CD4-positive, alpha-beta memory T cell (primary cell): ENCODE results near the gene GSK3A. TPM values are rescaled to one million over a fixed set of nuclear protein-coding genes. Genes with fewer than 3 reads are reported as not detected.

Experiments
- CTCF ChIA-PET: fragments of 350-600 bp; sonication (Branson Sonifier 250); formaldehyde crosslinking; loops from one replicate; lab custom pipeline; 2021; ENCODE audit warnings: inconsistent platforms; ENCODE audit not compliant: partially characterized antibody; lab: Charles Lee
- POLR2A ChIA-PET: fragments of 350-600 bp; sonication (Branson Sonifier 250); formaldehyde crosslinking; loops from one replicate; lab custom pipeline; 2021; ENCODE audit not compliant: partially characterized antibody; lab: Charles Lee
- DNase-seq, 5 donors: peaks; one replicate each; pipeline versions ENCODE4 v3.0.0 to v3.0.0-alpha.2; 2020 to 2022; ENCODE audit warnings: mixed read lengths in 1 of 5
- H3K27ac ChIP-seq: one replicate; pipeline ENCODE4 v1.7.0; 2013; ENCODE audit warnings: low read depth, low read length
- H3K27me3 ChIP-seq: 2 replicates; pipeline ENCODE4 v1.7.0; 2013; ENCODE audit warnings: mild to moderate bottlenecking, low read length, moderate library complexity; ENCODE audit not compliant: insufficient read depth
- H3K36me3 ChIP-seq: 2 replicates; pipeline ENCODE4 v1.7.0; 2013; ENCODE audit warnings: mild to moderate bottlenecking, low read length, moderate library complexity; ENCODE audit not compliant: insufficient read depth
- H3K4me1 ChIP-seq: 2 replicates; pipeline ENCODE4 v1.7.0; 2013; ENCODE audit warnings: mild to moderate bottlenecking, low read length, moderate library complexity; ENCODE audit not compliant: insufficient read depth
- H3K4me3 ChIP-seq, 2 donors: one replicate each; pipeline ENCODE4 v1.7.0; 2013; ENCODE audit warnings: low read length in 2 of 2, mild to moderate bottlenecking in 1 of 2
- H3K9me3 ChIP-seq, 2 donors: one replicate each; pipeline ENCODE4 v1.7.0; 2013; ENCODE audit warnings: low read length in 2 of 2, control low read depth in 1 of 2; ENCODE audit not compliant: control insufficient read depth in 1 of 2
- H3K27ac Mint-ChIP-seq, 7 donors: one replicate each; pipeline ENCODE4 v1.8.0; 2020 to 2021; ENCODE audit warnings: mixed read lengths in 7 of 7, mild to moderate bottlenecking in 6 of 7, inconsistent platforms in 3 of 7, moderate library complexity in 3 of 7
- H3K27me3 Mint-ChIP-seq, 2 donors: one replicate each; pipeline ENCODE4 v1.8.0; 2020 to 2021; ENCODE audit warnings: mixed read lengths in 2 of 2
- H3K36me3 Mint-ChIP-seq, 2 donors: one replicate each; pipeline ENCODE4 v1.8.0; 2020 to 2021; ENCODE audit warnings: mixed read lengths in 2 of 2, inconsistent platforms in 1 of 2, mild to moderate bottlenecking in 1 of 2
- H3K4me1 Mint-ChIP-seq, 4 donors: one replicate each; pipeline ENCODE4 v1.8.0; 2020 to 2021; ENCODE audit warnings: mixed read lengths in 4 of 4, mild to moderate bottlenecking in 1 of 4
- H3K4me3 Mint-ChIP-seq, 8 donors: one replicate each; pipeline ENCODE4 v1.8.0; 2020 to 2021; ENCODE audit warnings: mixed read lengths in 8 of 8, mild to moderate bottlenecking in 7 of 8, moderate library complexity in 6 of 8, inconsistent platforms in 3 of 8
- H3K9me3 Mint-ChIP-seq, 8 donors: one replicate each; pipeline ENCODE4 v1.8.0; 2020 to 2021; ENCODE audit warnings: mixed read lengths in 8 of 8, mild to moderate bottlenecking in 5 of 8, inconsistent platforms in 3 of 8, moderate library complexity in 1 of 8
- intact Hi-C: fragments of 100-400 bp; cut with micrococcal nuclease; formaldehyde crosslinking; loops from one replicate; pipeline ENCODE4 v1.15.1; 2023
- polyA plus RNA-seq, 2 donors: library from polyadenylated mRNA; unstranded; fragments of 300-500 nt; fragmentation: Illumina TruSeq; gene quantifications; one replicate each; pipeline ENCODE4 v1.2.3, GENCODE V29; 2021
- total RNA-seq, 2 experiments: library from RNA; stranded (reverse); gene quantifications; one replicate each; pipeline ENCODE4 v1.2.3, GENCODE V29; 2021

GSK3A gene
- 10 to 100 TPM; 36.4 to 38.9 TPM for total RNA-seq
- 10 to 100 TPM; 10.0 to 23.6 TPM for polyA plus RNA-seq

GRCh38 chr19:42242512-42243409 lies at the start of gene GSK3A:
Gene GSK3A (minus strand): TSS chr19:42242602. CDS start chr19:42242465, 137 bp downstream.
- Histone ChIP-seq H3K36me3 (peaks cover 18% of the 10 kb centered on the region), H3K27ac (peak within 1 kb of the TSS; percentile 89), H3K4me3 (peak within 1 kb of the TSS; percentile 63 to 65), H3K4me1 (peaks cover 55% of the 10 kb centered on the region), H3K9me3 (no peaks in the 10 kb centered on the region), H3K27me3 (no peaks in the 10 kb centered on the region)
- H3K4me1 Mint-ChIP-seq = peaks cover 26 to 69% (median 50%) of the 10 kb centered on the region in 4 donors
- H3K4me3 Mint-ChIP-seq = peak within 1 kb of the TSS; percentile 90 to 99 (median 96)
- peaks cover 0 to 29% of the 10 kb centered on the region in 2 donors for H3K36me3 Mint-ChIP-seq
- CTCF ChIA-PET = interaction anchor here (0.7 to 8.1 kb wide), 15 partner anchors 9 to 133 kb away, joined by 3 to 77 read pairs (median 5); partner anchors contain the start of genes ERF, POU2F2 and ZNF526
- POLR2A ChIA-PET = interaction anchor here (0.6 to 9.0 kb wide), 26 partner anchors 8 to 383 kb away, joined by 3 to 139 read pairs (median 7); partner anchors contain the start of genes CIC, DEDD2, ERF and PAFAH1B3
- intact Hi-C loops = loop anchor here (1.0 to 5.0 kb wide), 5 partner anchors 22 to 180 kb away; partner anchors contain the start of genes MEGF8 and ZNF526
- no peaks in the 10 kb centered on the region for H3K27me3 Mint-ChIP-seq
- H3K27ac Mint-ChIP-seq = peak within 1 kb of the TSS; percentile 86 to 99 (median 98)
- DNase-seq = peak; percentile 96 to 100 (median 99)
- H3K9me3 Mint-ChIP-seq = peaks cover 0 to 4% (median 0%) of the 10 kb centered on the region in 8 donors

- Mint-ChIP-seq H3K27me3 (no peaks in the 10 kb centered on the region), H3K4me3 (peak overlapping the region in 1 of 8 donors; percentile 8), H3K27ac (peak overlapping the region in 4 of 7 donors; percentile 43 to 84 (median 67)), H3K4me1 (peaks cover 3 to 19% (median 10%) of the 10 kb centered on the region in 4 donors), H3K9me3 (no peaks in the 10 kb centered on the region), H3K36me3 (peaks cover 9 to 54% of the 10 kb centered on the region in 2 donors)
- ChIA-PET POLR2A (interaction anchor here (1.0 kb wide), 1 partner anchor 9 kb away, joined by 3 read pairs; no protein-coding TSS in a partner anchor), CTCF (no interaction called here)
- H3K27me3 ChIP-seq = no peaks in the 10 kb centered on the region
- peak in 1 of 5 donors; percentile 39 for DNase-seq
- H3K27ac ChIP-seq = no peak overlapping the region
- H3K4me1 ChIP-seq = peaks cover 8% of the 10 kb centered on the region
- peaks cover 43% of the 10 kb centered on the region for H3K36me3 ChIP-seq
- no peaks in the 10 kb centered on the region for H3K9me3 ChIP-seq
- intact Hi-C loops = no loop called here
- H3K4me3 ChIP-seq = no peak overlapping the region
Measured at GRCh38 chr19:42291435-42291810, 49.0 kb upstream of the GSK3A start.

DNA sequence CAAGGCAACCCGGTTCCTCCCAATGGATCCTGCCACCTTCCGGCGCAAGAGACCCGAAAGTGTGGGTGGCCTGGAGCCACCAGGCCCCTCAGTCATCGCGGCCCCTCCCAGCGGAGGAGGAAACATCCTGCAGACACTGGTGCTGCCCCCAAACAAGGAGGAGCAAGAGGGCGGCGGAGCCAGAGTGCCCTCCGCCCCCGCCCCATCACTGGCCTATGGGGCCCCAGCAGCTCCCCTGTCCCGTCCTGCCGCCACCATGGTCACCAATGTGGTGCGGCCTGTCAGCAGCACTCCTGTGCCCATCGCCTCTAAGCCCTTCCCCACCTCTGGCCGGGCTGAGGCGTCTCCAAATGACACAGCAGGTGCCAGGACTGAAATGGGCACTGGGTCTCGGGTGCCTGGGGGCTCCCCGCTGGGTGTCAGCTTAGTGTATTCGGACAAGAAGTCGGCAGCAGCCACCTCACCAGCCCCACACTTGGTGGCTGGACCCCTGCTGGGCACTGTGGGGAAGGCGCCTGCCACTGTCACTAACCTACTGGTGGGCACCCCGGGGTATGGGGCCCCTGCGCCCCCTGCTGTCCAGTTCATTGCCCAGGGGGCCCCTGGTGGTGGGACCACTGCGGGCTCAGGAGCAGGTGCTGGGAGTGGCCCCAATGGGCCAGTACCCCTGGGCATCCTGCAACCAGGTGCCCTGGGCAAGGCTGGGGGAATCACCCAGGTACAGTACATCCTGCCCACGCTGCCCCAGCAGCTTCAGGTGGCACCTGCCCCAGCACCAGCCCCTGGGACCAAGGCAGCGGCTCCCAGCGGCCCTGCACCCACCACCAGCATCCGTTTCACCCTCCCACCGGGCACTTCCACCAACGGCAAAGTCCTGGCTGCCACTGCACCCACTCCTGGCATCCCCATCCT lies 48.4 kb upstream of the GSK3A start:
- Mint-ChIP-seq H3K4me3 (peak overlapping the region in 1 of 8 donors; percentile 20), H3K4me1 (peaks cover 8 to 19% (median 12%) of the 10 kb centered on the region in 4 donors), H3K27me3 (no peaks in the 10 kb centered on the region), H3K9me3 (no peaks in the 10 kb centered on the region), H3K27ac (no peak overlapping the region), H3K36me3 (peaks cover 9 to 55% of the 10 kb centered on the region in 2 donors)
- H3K4me1 ChIP-seq = peaks cover 14% of the 10 kb centered on the region
- no peaks in the 10 kb centered on the region for H3K27me3 ChIP-seq
- intact Hi-C loops = no loop called here
- H3K27ac ChIP-seq = no peak overlapping the region
- no peaks in the 10 kb centered on the region for H3K9me3 ChIP-seq
- peaks cover 43% of the 10 kb centered on the region for H3K36me3 ChIP-seq
- no peak overlapping the region for H3K4me3 ChIP-seq
- CTCF ChIA-PET = interaction anchor here (0.7 to 1.0 kb wide), 2 partner anchors 50 to 186 kb away, joined by 3 read pairs; no protein-coding TSS in a partner anchor
- peak; percentile 43 to 61 (median 48) for DNase-seq
- POLR2A ChIA-PET = no interaction called here

GRCh38 chr19:42290136-42290522 lies 47.7 kb upstream of the GSK3A start:
- no peak for DNase-seq
- H3K36me3 Mint-ChIP-seq = peaks cover 9 to 51% of the 10 kb centered on the region in 2 donors
- H3K9me3 ChIP-seq = no peaks in the 10 kb centered on the region
- POLR2A ChIA-PET = no interaction called here
- peaks cover 11 to 23% (median 17%) of the 10 kb centered on the region in 4 donors for H3K4me1 Mint-ChIP-seq
- H3K4me3 ChIP-seq = no peak overlapping the region
- H3K4me3 Mint-ChIP-seq = no peak overlapping the region
- H3K4me1 ChIP-seq = peaks cover 20% of the 10 kb centered on the region
- peaks cover 43% of the 10 kb centered on the region for H3K36me3 ChIP-seq
- H3K27ac ChIP-seq = no peak overlapping the region
- intact Hi-C loops = no loop called here
- CTCF ChIA-PET = interaction anchor here (0.7 to 1.0 kb wide), 2 partner anchors 49 to 185 kb away, joined by 3 read pairs; no protein-coding TSS in a partner anchor
- no peaks in the 10 kb centered on the region for H3K9me3 Mint-ChIP-seq
- no peaks in the 10 kb centered on the region for H3K27me3 Mint-ChIP-seq
- no peak overlapping the region for H3K27ac Mint-ChIP-seq
- H3K27me3 ChIP-seq = no peaks in the 10 kb centered on the region

GRCh38 chr19:42289556-42290041 lies 47.2 kb upstream of the GSK3A start:
- no peak overlapping the region for H3K27ac ChIP-seq
- ChIA-PET POLR2A (no interaction called here), CTCF (interaction anchor here (0.7 to 1.4 kb wide), 3 partner anchors 49 to 185 kb away, joined by 3 read pairs; no protein-coding TSS in a partner anchor)
- Mint-ChIP-seq H3K27me3 (no peaks in the 10 kb centered on the region), H3K36me3 (peaks cover 9 to 55% of the 10 kb centered on the region in 2 donors), H3K4me3 (no peak overlapping the region), H3K9me3 (no peaks in the 10 kb centered on the region), H3K4me1 (peaks cover 16 to 28% (median 22%) of the 10 kb centered on the region in 4 donors), H3K27ac (peak overlapping the region in 1 of 7 donors; percentile 75)
- H3K4me3 ChIP-seq = no peak overlapping the region
- intact Hi-C loops = no loop called here
- H3K9me3 ChIP-seq = no peaks in the 10 kb centered on the region
- H3K27me3 ChIP-seq = no peaks in the 10 kb centered on the region
- peaks cover 25% of the 10 kb centered on the region for H3K4me1 ChIP-seq
- peaks cover 43% of the 10 kb centered on the region for H3K36me3 ChIP-seq
- DNase-seq = peak in 1 of 5 donors; percentile 19

- Histone ChIP-seq H3K9me3 (no peaks in the 10 kb centered on the region), H3K4me3 (no peak overlapping the region), H3K27ac (no peak overlapping the region), H3K27me3 (no peaks in the 10 kb centered on the region), H3K4me1 (peaks cover 26% of the 10 kb centered on the region), H3K36me3 (peaks cover 43% of the 10 kb centered on the region)
- no peaks in the 10 kb centered on the region for H3K9me3 Mint-ChIP-seq
- no peaks in the 10 kb centered on the region for H3K27me3 Mint-ChIP-seq
- ChIA-PET POLR2A (interaction anchor here (1.1 to 1.3 kb wide), 2 partner anchors 10 to 20 kb away, joined by 3 read pairs; partner anchors contain the start of gene CIC), CTCF (interaction anchor here (0.8 to 1.4 kb wide), 4 partner anchors 9 to 180 kb away, joined by 3 to 6 read pairs (median 4); no protein-coding TSS in a partner anchor)
- peaks cover 9 to 51% of the 10 kb centered on the region in 2 donors for H3K36me3 Mint-ChIP-seq
- intact Hi-C loops = no loop called here
- peaks cover 16 to 29% (median 22%) of the 10 kb centered on the region in 4 donors for H3K4me1 Mint-ChIP-seq
- no peak overlapping the region for H3K4me3 Mint-ChIP-seq
- peak overlapping the region in 1 of 7 donors; percentile 75 for H3K27ac Mint-ChIP-seq
- DNase-seq = peak in 1 of 5 donors; percentile 26
Measured at GRCh38 chr19:42288881-42289555, 46.6 kb upstream of the GSK3A start.
